LNCaP clone FGC (cell line): ENCODE measurements around the gene EEFSEC.

Experiments used
- DNase-seq: peaks from one replicate; pipeline ENCODE4 v3.0.0-alpha.2; 2011; ENCODE audit warnings: low read depth
- H3K4me3 ChIP-seq: 2 replicates; pipeline ENCODE4 v1.5.1; 2011; ENCODE audit warnings: mild to moderate bottlenecking, low read depth, low read length, control low read depth
- CTCF ChIP-seq: IDR thresholded peaks from 2 replicates; pipeline ENCODE4 v1.5.1; 2012; ENCODE audit warnings: mild to moderate bottlenecking; ENCODE audit not compliant: control insufficient read depth, insufficient read depth; ENCODE audit errors: extremely low read depth

EEFSEC gene

GRCh38 chr3:128344052-128344735, 190.9 kb downstream of the EEFSEC start:
- TF ChIP-seq CTCF, result no peak
- DNase-seq, result no peak
- no peak overlapping the region for H3K4me3 ChIP-seq

- no peak for TF ChIP-seq CTCF
- H3K4me3 ChIP-seq, result no peak overlapping the region
- no peak for DNase-seq
Observed at GRCh38 chr3:128345196-128345595, 191.9 kb downstream of the EEFSEC start.

GRCh38 chr3:128346562-128346961, 193.3 kb downstream of the EEFSEC start:
- no peak for TF ChIP-seq CTCF
- peak; percentile 85 for DNase-seq
- no peak overlapping the region for H3K4me3 ChIP-seq

DNA sequence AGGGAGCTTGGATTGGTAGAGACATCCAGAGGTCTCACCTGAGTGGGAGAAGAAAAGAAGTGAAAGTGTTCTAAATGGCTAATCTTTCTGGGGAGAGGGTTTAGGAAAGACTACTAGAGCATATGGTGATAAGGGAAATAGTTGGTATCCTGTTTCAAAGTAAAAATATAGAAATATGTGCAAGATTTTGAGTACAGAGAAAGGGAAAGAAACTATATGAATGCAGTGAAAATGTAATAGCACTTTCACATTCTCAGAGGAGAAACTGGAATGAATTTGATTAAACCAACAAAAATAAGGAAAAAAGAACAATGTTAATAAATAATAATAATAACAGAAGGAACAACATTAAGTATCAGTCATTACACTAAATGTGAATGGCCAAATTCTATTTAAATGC, 194.0 kb downstream of the EEFSEC start:
- DNase-seq, result no peak
- TF ChIP-seq CTCF, result no peak
- no peak overlapping the region for H3K4me3 ChIP-seq

DNA sequence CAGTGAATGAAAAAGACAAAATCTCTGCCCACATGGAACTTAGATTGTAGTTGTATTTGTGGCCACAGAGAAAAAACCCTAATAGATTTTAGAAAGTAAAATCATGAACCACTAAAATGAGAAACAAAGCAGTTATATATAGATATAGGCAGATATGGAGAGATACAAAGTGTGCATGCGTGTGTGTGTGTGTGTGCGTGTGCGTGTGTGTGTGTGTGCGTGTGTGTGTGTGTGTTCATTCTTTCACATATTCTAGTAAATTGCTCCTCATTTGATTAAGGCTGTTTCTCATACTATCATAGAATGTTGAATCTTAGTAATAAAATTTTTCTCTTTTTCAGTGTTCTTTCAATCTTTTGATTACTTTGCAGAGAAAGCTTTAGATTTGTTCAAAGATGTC, 194.8 kb downstream of the EEFSEC start:
- no peak overlapping the region for H3K4me3 ChIP-seq
- TF ChIP-seq CTCF, result no peak
- no peak for DNase-seq

DNA sequence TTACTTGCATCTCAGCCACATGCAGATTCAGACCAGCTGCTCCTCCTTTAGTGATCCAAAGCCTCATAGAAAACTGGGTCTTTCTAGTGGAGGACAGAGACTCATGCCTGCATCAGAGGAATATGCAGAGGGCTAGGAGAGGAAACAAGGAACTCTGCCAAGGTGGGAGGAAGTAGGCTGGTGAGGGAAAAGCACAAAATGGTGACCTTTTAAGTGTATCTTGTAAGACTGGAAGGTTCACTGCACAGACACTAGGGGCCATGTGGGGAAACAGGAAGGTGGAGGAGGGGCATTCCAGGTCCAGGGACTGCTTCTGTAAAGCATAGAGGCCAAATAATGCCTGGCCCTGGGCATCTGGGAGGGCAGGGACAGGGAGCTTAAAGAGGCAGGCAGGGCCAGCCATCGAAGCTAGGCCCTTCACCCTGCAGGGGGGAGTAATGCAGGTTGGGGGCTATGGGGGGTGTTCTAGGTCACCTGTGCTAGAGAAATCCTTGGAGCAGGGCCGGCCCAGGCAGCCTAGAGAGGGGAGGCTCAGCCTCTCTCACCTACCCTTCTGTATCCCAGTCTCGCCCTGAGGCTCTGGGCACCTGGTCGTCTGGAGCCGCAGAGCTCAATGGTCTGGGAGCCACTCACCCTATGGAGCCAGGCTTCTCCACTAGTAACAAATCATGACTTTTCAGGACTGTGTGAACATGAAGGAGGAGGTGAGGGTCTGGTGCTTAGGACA, 195.7 kb downstream of the EEFSEC start:
- H3K4me3 ChIP-seq, result no peak overlapping the region
- peak; percentile 85 for DNase-seq
- TF ChIP-seq CTCF, result no peak

DNA sequence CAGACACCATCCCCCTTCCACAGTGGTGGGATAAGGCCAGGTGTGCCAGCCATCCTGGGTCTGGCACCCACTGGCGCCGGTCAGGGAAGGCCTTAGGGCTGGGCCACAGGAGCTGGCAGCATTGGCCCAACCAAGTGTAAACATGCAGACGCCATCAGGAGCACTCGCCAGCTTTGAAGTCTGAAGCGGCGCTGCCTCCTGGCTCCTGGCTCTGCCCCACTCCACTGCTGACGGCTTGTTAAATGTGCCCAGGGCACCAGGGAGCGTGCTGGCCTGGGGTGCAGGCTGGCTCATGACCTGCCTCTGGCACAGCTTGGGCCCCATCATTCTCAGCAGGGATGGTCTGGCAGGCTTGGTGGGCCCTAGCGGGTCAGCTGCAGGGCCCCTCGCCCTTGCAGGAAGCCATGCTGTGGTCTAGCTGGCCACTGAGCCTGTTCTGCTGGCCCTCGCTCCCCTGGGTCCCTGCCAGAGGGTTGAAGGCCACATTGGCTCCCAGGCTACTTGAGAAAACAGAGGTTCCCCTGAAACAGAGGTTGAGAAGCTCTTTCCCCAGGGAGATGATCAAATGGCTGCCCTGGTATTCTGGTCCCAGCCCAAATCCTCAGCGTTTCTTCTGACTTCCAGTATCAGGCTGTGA, 196.8 kb downstream of the EEFSEC start:
- DNase-seq, result peak; percentile 85
- no peak for TF ChIP-seq CTCF
- H3K4me3 ChIP-seq, result no peak overlapping the region
